ENCODE results near the gene CCL15.

Gene CCL15

GRCh38 chr17:35948092-35948491 lies 53.3 kb downstream of the CCL15 start:
- no CpG with 5 or more reads among the region's 7 CpGs for WGBS (ENCODE audit: insufficient coverage, insufficient read length)
- DNase-seq (ENCODE audit: low read depth, low spot score): no peak
- no peaks in the 10 kb centered on the region for H3K27me3 ChIP-seq (ENCODE audit: control insufficient read depth, insufficient read depth, low read length)
- no peak overlapping the region for H3K4me3 ChIP-seq (ENCODE audit: low read length)
- H3K27ac ChIP-seq (ENCODE audit: low read length): no peak overlapping the region
- H3K36me3 ChIP-seq (ENCODE audit: control insufficient read depth, insufficient read depth, low read length): no peaks in the 10 kb centered on the region
- H3K9me3 ChIP-seq (ENCODE audit: control insufficient read depth, insufficient read depth, low read length): no peaks in the 10 kb centered on the region
- no peaks in the 10 kb centered on the region for H3K4me1 ChIP-seq (ENCODE audit: control insufficient read depth, insufficient read depth, low read length)
